ENCODE measurements around the gene TM4SF5.

Gene TM4SF5

GRCh38 chr17:4789951-4790704 is 18.4 kb downstream of the TM4SF5 start:
- FAIRE-seq (no peak), DNase-seq (ENCODE audit: insufficient read length, low spot score) (peak; percentile 88)
- peak; percentile 83 for TF ChIP-seq POLR2A (IDR thresholded peaks at IDR 0.05; ENCODE audit: low read depth, low read length)

- DNase-seq (ENCODE audit: insufficient read length, low spot score) (no peak), FAIRE-seq (no peak)
- no peak for TF ChIP-seq POLR2A (IDR thresholded peaks at IDR 0.05; ENCODE audit: low read depth, low read length)
Measured at GRCh38 chr17:4790705-4791088, 19.0 kb downstream of the TM4SF5 start.

GRCh38 chr17:4795168-4795567 is 23.5 kb downstream of the TM4SF5 start:
- no peak for FAIRE-seq
- no peak for TF ChIP-seq POLR2A (IDR thresholded peaks at IDR 0.05; ENCODE audit: low read depth, low read length)

DNA sequence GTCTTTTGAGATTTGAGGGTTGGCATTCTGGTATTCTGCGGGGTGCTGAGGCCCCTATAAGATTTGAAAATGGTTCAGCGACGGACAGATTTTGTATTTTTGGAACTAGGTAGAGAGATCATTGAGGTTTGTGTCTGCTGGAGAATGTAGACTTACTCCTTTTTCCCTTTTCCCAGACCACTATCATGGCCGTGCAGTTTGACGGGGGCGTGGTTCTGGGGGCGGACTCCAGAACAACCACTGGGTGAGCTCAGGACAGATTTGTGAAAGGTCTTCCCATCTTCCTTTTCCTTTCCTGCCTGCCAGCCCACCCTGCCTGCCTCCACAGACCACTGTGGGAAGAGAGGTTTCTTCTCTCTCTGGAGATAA is 24.9 kb downstream of the TM4SF5 start:
- DNase-seq (ENCODE audit: insufficient read length, low spot score) (peak; percentile 53), FAIRE-seq (no peak)
- TF ChIP-seq POLR2A (IDR thresholded peaks at IDR 0.05; ENCODE audit: low read depth, low read length), result no peak

More at GRCh38 chr17:4795168-4795567, 23.5 kb downstream of the TM4SF5 start:
- no peak for DNase-seq (ENCODE audit: insufficient read length, low spot score)

GRCh38 chr17:4800462-4801196 is 28.9 kb downstream of the TM4SF5 start:
- DNase-seq (ENCODE audit: insufficient read length, low spot score) (no peak), FAIRE-seq (no peak)
- TF ChIP-seq POLR2A (IDR thresholded peaks at IDR 0.05; ENCODE audit: low read depth, low read length), result no peak

GRCh38 chr17:4802228-4802627 is 30.5 kb downstream of the TM4SF5 start, which contains the start of gene C17orf114:
TSS of gene C17orf114 (minus strand) at chr17:4802328.
- no peak for TF ChIP-seq POLR2A (IDR thresholded peaks at IDR 0.05; ENCODE audit: low read depth, low read length)
- DNase-seq (ENCODE audit: insufficient read length, low spot score), result no peak
- FAIRE-seq, result no peak

GRCh38 chr17:4806456-4806776 is 34.7 kb downstream of the TM4SF5 start:
- DNase-seq (ENCODE audit: insufficient read length, low spot score), result no peak
- no peak for FAIRE-seq
- no peak for TF ChIP-seq POLR2A (IDR thresholded peaks at IDR 0.05; ENCODE audit: low read depth, low read length)

DNA sequence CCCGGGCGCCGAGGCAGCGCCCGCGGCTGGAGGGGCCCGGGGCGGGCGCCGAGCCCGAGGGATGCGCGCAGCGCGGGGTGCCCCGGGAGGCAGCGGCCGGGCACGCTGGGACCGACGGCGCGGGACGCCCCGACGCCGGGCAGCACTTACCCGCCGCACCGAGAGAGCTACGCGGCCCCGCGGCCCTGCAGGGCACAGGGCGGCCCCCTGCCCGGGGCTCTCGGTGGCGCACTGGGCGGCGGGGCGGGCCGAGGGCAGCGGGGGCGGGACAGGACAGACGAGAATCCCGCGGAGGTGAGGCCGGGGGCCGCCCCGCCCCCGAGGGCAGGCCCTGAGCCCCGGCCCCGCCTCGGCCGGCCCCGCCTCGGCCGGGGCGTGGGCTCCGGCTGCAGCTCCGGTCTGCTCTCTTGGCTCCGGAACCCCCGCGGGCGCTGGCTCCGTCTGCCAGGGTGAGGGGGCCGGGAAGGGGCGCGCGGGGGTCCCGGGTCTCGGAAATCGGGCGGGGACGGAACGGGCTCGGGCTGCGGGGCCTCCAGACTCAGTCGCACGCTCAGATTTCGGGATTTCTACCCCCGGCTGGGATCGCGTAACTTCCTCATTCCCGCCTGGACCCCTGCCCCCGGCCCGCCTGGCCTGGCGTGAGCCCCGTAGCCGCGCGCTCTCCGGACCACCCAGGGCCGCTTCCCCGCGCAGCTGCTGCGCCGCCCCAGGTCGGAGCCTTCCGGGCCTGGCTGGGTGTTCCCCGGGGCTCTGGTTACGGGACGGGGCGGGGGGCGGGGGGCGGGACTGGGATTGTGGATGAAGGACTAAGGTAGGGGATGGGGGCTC is 35.3 kb downstream of the TM4SF5 start, which contains the start of gene PLD2:
TSS of gene PLD2 (plus strand) at position 376 of the 828 bp plus-strand sequence. CDS start 621 bp downstream, outside the sequence.
- FAIRE-seq (no peak), DNase-seq (ENCODE audit: insufficient read length, low spot score) (peak; percentile 95)
- TF ChIP-seq POLR2A (IDR thresholded peaks at IDR 0.05; ENCODE audit: low read depth, low read length), result peak; percentile 68

DNA sequence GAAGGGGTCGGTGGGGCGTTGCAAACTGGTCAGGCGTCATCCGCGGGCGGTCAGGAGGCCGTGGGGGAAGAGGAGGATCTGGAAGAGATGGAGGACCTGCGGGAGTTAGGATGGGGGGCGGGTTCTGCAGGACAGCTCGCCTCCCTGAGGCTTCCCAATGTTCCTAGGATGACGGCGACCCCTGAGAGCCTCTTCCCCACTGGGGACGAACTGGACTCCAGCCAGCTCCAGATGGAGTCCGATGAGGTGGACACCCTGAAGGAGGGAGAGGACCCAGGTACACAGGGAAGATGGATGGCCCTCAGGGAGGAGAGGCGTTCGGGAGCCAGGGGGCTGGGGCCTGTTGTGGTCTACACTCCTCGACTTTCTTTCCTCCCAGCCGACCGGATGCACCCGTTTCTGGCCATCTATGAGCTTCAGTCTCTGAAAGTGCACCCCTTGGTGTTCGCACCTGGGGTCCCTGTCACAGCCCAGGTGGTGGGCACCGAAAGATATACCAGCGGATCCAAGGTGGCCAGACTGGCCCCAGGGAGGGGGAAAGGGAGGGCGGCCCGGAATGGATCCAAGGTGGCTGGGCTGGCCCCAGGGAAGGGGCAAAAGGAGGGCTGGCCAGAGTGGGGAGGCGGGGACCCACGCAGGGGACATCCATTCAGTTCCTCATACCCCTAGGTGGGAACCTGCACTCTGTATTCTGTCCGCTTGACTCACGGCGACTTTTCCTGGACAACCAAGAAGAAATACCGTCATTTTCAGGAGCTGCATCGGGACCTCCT is 36.1 kb downstream of the TM4SF5 start:
- FAIRE-seq (no peak), DNase-seq (ENCODE audit: insufficient read length, low spot score) (no peak)
- TF ChIP-seq POLR2A (IDR thresholded peaks at IDR 0.05; ENCODE audit: low read depth, low read length), result no peak

DNA sequence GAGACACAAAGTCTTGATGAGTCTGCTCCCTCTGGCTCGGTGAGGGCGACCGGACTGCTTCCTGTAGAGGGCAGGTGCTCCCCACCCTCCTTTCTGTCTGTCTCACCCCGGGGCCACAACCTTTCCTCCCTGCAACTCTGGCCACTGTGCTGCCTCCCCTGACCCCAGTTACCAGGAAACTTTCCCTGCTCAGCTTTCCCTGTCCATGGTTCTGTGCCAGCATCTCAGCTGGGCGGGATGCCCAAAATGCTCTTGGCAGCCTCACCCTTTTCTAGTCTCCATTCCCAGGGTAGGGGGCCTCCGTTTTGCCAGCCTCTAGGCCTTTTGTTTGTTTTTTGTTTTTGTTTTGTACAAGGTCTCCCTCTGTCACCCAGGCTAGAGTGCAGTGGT is 36.7 kb downstream of the TM4SF5 start:
- no peak for DNase-seq (ENCODE audit: insufficient read length, low spot score)
- FAIRE-seq, result no peak
- TF ChIP-seq POLR2A (IDR thresholded peaks at IDR 0.05; ENCODE audit: low read depth, low read length), result no peak

DNA sequence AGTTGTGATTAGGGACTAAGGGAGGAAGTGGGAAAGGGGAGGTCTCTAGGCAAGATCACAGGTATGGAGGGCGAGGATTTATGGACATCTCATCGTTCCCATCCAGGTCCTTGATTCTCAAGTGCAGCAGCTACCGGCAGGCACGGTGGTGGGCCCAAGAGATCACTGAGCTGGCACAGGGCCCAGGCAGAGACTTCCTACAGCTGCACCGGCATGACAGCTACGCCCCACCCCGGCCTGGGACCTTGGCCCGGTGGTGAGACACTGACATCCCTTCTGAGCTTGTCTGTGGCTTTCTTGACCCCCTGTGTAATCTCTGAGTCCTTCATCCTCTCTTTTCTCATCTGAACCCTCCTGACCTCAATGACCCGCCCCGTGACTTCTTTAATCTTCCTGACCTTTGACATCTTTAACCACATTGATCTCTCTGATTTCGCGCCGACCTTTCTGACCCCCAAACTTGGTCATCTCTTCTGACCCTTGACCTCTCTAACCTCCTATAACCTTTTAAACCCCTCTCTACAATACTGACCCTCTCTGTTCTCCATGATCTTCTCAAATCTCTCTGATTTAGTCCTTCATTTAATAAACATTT is 39.1 kb downstream of the TM4SF5 start:
- FAIRE-seq, result no peak
- no peak for DNase-seq (ENCODE audit: insufficient read length, low spot score)
- no peak for TF ChIP-seq POLR2A (IDR thresholded peaks at IDR 0.05; ENCODE audit: low read depth, low read length)

GRCh38 chr17:4811471-4811870 is 39.8 kb downstream of the TM4SF5 start:
- TF ChIP-seq POLR2A (IDR thresholded peaks at IDR 0.05; ENCODE audit: low read depth, low read length), result no peak
- DNase-seq (ENCODE audit: insufficient read length, low spot score), result no peak
- no peak for FAIRE-seq

- FAIRE-seq (no peak), DNase-seq (ENCODE audit: insufficient read length, low spot score) (no peak)
- no peak for TF ChIP-seq POLR2A (IDR thresholded peaks at IDR 0.05; ENCODE audit: low read depth, low read length)
Measured at GRCh38 chr17:4812690-4813089, 41.0 kb downstream of the TM4SF5 start.
